ENCODE results near the gene TOB1. TPM values are rescaled to one million over a fixed set of nuclear protein-coding genes. Genes with fewer than 3 reads are reported as not detected.

The TOB1 gene
- total and polyA plus RNA-seq, 9 of the 15 experiments (the other 6 are each of a cell fraction or from before 2014, with no cell fraction given): 4.8 to 63.7 (median 13.2) TPM

DNA sequence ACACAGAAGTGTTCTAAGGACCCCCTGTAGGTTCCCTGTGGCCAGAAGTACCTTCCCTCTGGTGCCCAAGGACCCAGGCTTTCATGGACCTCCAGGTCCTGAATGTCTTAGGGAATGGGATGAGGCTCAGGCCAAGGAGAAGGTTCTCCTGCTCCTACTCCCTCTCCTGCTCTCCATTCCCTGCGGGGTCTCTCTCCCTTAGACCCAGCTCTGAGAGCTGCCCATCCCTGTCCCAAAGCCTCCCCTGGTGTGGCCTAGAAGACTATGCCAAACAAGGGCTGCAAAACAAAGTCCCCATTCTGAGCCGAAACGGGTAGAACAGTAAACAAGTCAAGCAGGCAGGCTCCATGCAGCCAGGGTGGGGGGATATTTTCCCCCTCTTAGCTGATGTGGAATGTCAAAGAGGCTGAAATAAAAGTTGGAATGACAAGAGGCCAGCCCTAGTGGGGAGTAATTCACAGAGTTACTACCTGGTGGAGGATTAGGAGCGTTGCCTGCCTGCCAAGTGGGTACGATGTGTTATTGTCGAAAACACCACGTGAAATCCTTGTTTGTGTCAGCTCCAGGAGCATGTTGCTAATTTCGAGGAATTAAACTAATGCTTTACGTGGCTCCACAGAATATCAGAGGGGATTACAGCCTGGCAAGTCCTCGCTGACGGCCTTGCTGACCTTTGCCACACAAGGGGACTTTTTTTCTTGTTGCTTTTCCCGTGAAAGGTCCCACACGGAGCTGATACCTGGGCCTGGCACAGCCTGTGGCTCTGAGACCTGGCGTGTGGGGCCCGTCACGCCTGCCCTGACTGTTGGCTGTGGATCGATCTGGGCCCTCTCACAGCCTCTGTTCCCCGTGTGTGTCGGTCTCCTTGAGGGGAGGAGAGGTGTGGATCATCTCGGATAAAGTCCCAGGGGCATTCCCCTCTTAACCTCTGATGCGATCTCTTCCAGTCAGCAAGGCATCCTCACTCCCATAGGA lies 27.9 kb downstream of the TOB1 start:
- no peak overlapping the region for H2AFZ ChIP-seq (ENCODE audit: low read depth, low read length)
- no peaks in the 10 kb centered on the region for H3K79me2 ChIP-seq (ENCODE audit: control insufficient read depth, insufficient read depth, low read length)
- no TSS peak for BruUV-seq (replicated peaks)
- no peak overlapping the region for H3K4me2 ChIP-seq (ENCODE audit: insufficient read depth, low read length)
- WGBS (ENCODE audit: insufficient coverage, low coverage, missing lambda C conversion rate): 28% methylated on average over 21 of the region's 21 CpGs
- peaks cover 0 to 37% of the 10 kb centered on the region in 2 experiments; a peak in 2 of 5 replicates for H3K4me1 ChIP-seq (replicated peaks in 1 of 2; ENCODE audit: control insufficient read depth in 2 of 2, insufficient read depth in 2 of 2, low read length in 2 of 2)
- peaks cover 0 to 20% of the 10 kb centered on the region in 2 experiments; a peak in 3 of 5 replicates for H3K27me3 ChIP-seq (ENCODE audit: control insufficient read depth in 2 of 2, insufficient read depth in 2 of 2, low read length in 2 of 2)
- in situ Hi-C loops (cut with MboI) (no loop called here), intact Hi-C loops (cut with micrococcal nuclease) (no loop called here)
- no peak overlapping the region for H3K27ac ChIP-seq (ENCODE audit: extremely low read depth, low read depth, low read length)
- CTCF ChIA-PET (ENCODE audit: low intra/inter-chr PET ratio): no interaction called here
- DNase-seq (ENCODE audit: extremely low read depth in 1 of 4, low spot score in 3 of 4) (no peak), FAIRE-seq (no peak), ATAC-seq (no peak)
- no peaks in the 10 kb centered on the region for H3K36me3 ChIP-seq (ENCODE audit: control insufficient read depth, insufficient read depth, low read length)
- H3K9me3 ChIP-seq (replicated peaks; ENCODE audit: control insufficient read depth, insufficient read depth, low read depth, low read length): no peaks in the 10 kb centered on the region
- POLR2A ChIA-PET: interaction anchor here (0.6 to 1.2 kb wide), 3 partner anchors 28 to 60 kb away, joined by 3 to 6 read pairs (median 3); partner anchors contain the start of gene TOB1
- no peak overlapping the region for H3K9ac ChIP-seq (ENCODE audit: insufficient read depth in 1 of 2, low read depth in 2 of 2, low read length in 2 of 2)
- H4K20me1 ChIP-seq (replicated peaks; ENCODE audit: control insufficient read depth, insufficient read depth, low read length): no peaks in the 10 kb centered on the region; the same call in 1 of the 2 replicates
- H3K4me3 ChIP-seq: no peak overlapping the region
- H3K9me1 ChIP-seq (ENCODE audit: control insufficient read depth, insufficient read depth, low read length): no peaks in the 10 kb centered on the region
- TF ChIP-seq MTA1 (IDR thresholded peaks at IDR 0.05; ENCODE audit: borderline replicate concordance): no peak
- TF ChIP-seq BCOR (IDR thresholded peaks at IDR 0.05): no peak
- TF ChIP-seq PCBP1 (IDR thresholded peaks at IDR 0.05; ENCODE audit: low read depth, low read length, poor library complexity, severe bottlenecking): no peak
- no peak for TF ChIP-seq HEY1 (CRISPR knock-in tag; IDR thresholded peaks at IDR 0.05; ENCODE audit: borderline replicate concordance)
- no peak for TF ChIP-seq TCF3 (CRISPR knock-in tag; IDR thresholded peaks at IDR 0.05)
- TF ChIP-seq ZNF282 (CRISPR knock-in tag; IDR thresholded peaks at IDR 0.05): no peak
- no peak for TF ChIP-seq ZNF124 (CRISPR knock-in tag; IDR thresholded peaks at IDR 0.05)
- TF ChIP-seq ZNF717 (CRISPR knock-in tag; IDR thresholded peaks at IDR 0.05): no peak
- TF ChIP-seq NFE2 (IDR thresholded peaks at IDR 0.05; ENCODE audit: low read depth): no peak
- TF ChIP-seq, protein P1, sequence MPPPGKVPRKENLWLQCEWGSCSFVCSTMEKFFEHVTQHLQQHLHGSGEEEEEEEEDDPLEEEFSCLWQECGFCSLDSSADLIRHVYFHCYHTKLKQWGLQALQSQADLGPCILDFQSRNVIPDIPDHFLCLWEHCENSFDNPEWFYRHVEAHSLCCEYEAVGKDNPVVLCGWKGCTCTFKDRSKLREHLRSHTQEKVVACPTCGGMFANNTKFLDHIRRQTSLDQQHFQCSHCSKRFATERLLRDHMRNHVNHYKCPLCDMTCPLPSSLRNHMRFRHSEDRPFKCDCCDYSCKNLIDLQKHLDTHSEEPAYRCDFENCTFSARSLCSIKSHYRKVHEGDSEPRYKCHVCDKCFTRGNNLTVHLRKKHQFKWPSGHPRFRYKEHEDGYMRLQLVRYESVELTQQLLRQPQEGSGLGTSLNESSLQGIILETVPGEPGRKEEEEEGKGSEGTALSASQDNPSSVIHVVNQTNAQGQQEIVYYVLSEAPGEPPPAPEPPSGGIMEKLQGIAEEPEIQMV (tag; conservative IDR thresholded peaks at IDR 0.05; ENCODE audit: low read depth): no peak
- TF ChIP-seq, protein P2, sequence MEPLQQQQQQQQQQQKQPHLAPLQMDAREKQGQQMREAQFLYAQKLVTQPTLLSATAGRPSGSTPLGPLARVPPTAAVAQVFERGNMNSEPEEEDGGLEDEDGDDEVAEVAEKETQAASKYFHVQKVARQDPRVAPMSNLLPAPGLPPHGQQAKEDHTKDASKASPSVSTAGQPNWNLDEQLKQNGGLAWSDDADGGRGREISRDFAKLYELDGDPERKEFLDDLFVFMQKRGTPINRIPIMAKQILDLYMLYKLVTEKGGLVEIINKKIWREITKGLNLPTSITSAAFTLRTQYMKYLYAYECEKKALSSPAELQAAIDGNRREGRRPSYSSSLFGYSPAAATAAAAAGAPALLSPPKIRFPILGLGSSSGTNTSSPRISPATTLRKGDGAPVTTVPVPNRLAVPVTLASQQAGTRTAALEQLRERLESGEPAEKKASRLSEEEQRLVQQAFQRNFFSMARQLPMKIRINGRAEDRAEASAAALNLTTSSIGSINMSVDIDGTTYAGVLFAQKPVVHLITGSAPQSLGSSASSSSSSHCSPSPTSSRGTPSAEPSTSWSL (CRISPR knock-in tag; IDR thresholded peaks at IDR 0.05; ENCODE audit: borderline replicate concordance): no peak
- TF ChIP-seq, protein P3, sequence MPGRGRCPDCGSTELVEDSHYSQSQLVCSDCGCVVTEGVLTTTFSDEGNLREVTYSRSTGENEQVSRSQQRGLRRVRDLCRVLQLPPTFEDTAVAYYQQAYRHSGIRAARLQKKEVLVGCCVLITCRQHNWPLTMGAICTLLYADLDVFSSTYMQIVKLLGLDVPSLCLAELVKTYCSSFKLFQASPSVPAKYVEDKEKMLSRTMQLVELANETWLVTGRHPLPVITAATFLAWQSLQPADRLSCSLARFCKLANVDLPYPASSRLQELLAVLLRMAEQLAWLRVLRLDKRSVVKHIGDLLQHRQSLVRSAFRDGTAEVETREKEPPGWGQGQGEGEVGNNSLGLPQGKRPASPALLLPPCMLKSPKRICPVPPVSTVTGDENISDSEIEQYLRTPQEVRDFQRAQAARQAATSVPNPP (IDR thresholded peaks at IDR 0.05; ENCODE audit: borderline replicate concordance, insufficient read depth, insufficient read length): no peak
- TF ChIP-seq, protein P4, sequence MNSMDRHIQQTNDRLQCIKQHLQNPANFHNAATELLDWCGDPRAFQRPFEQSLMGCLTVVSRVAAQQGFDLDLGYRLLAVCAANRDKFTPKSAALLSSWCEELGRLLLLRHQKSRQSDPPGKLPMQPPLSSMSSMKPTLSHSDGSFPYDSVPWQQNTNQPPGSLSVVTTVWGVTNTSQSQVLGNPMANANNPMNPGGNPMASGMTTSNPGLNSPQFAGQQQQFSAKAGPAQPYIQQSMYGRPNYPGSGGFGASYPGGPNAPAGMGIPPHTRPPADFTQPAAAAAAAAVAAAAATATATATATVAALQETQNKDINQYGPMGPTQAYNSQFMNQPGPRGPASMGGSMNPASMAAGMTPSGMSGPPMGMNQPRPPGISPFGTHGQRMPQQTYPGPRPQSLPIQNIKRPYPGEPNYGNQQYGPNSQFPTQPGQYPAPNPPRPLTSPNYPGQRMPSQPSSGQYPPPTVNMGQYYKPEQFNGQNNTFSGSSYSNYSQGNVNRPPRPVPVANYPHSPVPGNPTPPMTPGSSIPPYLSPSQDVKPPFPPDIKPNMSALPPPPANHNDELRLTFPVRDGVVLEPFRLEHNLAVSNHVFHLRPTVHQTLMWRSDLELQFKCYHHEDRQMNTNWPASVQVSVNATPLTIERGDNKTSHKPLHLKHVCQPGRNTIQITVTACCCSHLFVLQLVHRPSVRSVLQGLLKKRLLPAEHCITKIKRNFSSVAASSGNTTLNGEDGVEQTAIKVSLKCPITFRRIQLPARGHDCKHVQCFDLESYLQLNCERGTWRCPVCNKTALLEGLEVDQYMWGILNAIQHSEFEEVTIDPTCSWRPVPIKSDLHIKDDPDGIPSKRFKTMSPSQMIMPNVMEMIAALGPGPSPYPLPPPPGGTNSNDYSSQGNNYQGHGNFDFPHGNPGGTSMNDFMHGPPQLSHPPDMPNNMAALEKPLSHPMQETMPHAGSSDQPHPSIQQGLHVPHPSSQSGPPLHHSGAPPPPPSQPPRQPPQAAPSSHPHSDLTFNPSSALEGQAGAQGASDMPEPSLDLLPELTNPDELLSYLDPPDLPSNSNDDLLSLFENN (IDR thresholded peaks at IDR 0.05; ENCODE audit: low read depth in 2 of 2, low read length in 2 of 2): no peak

Data from K562 (cell line).